B cell (primary cell): Measurements from ENCODE around the gene MAP4K2. TPM values are rescaled to one million over a fixed set of nuclear protein-coding genes. Genes with fewer than 3 reads are reported as not detected.

Experiments
- ATAC-seq: fragments of 200-7000 bp; cut with Tn5 transposase; one replicate; pipeline ENCODE4 v1.10.0; 2021; ENCODE audit warnings: low read depth, mild to moderate bottlenecking, moderate number of reproducible peaks, moderate library complexity
- CTCF ChIA-PET: fragments of 350-600 bp; sonication (Branson Sonifier 250); formaldehyde crosslinking; loops from one replicate; lab custom pipeline; 2021; ENCODE audit warnings: antibody characterized with exemption, inconsistent platforms; lab: Charles Lee
- POLR2A ChIA-PET: fragments of 350-600 bp; sonication (Branson Sonifier 250); formaldehyde crosslinking; loops from one replicate; lab custom pipeline; 2021; ENCODE audit warnings: antibody characterized with exemption; lab: Charles Lee
- DNase-seq: peaks from one replicate; pipeline ENCODE4 v3.0.0; 2013
- H2AFZ ChIP-seq: 2 replicates; pipeline ENCODE4 v1.6.1; 2012; ENCODE audit warnings: mild to moderate bottlenecking, low read depth, low read length; ENCODE audit not compliant: insufficient read depth, poor library complexity, severe bottlenecking
- H3K27ac ChIP-seq, 2 donors: 1 replicate in 1 of 2; 2 replicates in 1 of 2; pipeline ENCODE4 v1.5.1; 2012 to 2013; ENCODE audit warnings: low read length in 2 of 2, mild to moderate bottlenecking in 2 of 2, moderate library complexity in 1 of 2
- H3K27me3 ChIP-seq, 4 experiments: fragments of 200-600 bp in 1 of 4; sonication (generic) in 1 of 4; replicated peaks in 1 of 4; 1 replicate in 2 of 4; 2 replicates in 2 of 4; pipeline versions ENCODE4 v1.6.1 to v1.7.0; 2013 to 2016; ENCODE audit warnings: low read length in 3 of 4, mild to moderate bottlenecking in 2 of 4, mixed read lengths in 1 of 4, moderate library complexity in 1 of 4; ENCODE audit not compliant: insufficient read depth in 4 of 4, control insufficient read depth in 3 of 4; ENCODE audit errors: control extremely low read depth in 1 of 4
- H3K36me3 ChIP-seq, 2 experiments: replicated peaks in 1 of 2; 1 replicate in 1 of 2; 2 replicates in 1 of 2; pipeline versions ENCODE4 v1.6.1 to v1.7.1; 2013; ENCODE audit warnings: low read length in 1 of 2; ENCODE audit not compliant: insufficient read depth in 2 of 2, control insufficient read depth in 1 of 2; ENCODE audit errors: control extremely low read depth in 1 of 2, extremely low read depth in 1 of 2
- H3K4me1 ChIP-seq, 2 donors: fragments of 200-600 bp in 1 of 2; sonication (generic) in 1 of 2; 1 replicate in 1 of 2; 2 replicates in 1 of 2; pipeline versions ENCODE4 v1.5.1 to v1.6.1; 2013 to 2017; ENCODE audit warnings: low read length in 2 of 2; ENCODE audit not compliant: control insufficient read depth in 2 of 2, insufficient read depth in 2 of 2
- H3K4me2 ChIP-seq: replicated peaks from 2 replicates; pipeline ENCODE3; 2012; ENCODE audit warnings: mild to moderate bottlenecking, low read depth, low read length; ENCODE audit not compliant: poor library complexity, severe bottlenecking
- H3K4me3 ChIP-seq, 5 experiments: fragments of 200-600 bp in 1 of 5; sonication (generic) in 1 of 5; 1 replicate in 3 of 5; 2 replicates in 2 of 5; pipeline versions ENCODE4 v1.5.1 to v1.7.0; 2011 to 2016; ENCODE audit warnings: low read length in 4 of 5, mild to moderate bottlenecking in 4 of 5, low read depth in 2 of 5, control low read depth in 1 of 5, moderate library complexity in 1 of 5; ENCODE audit not compliant: insufficient read depth in 1 of 5; ENCODE audit errors: control extremely low read depth in 1 of 5, extremely low read depth in 1 of 5
- H3K79me2 ChIP-seq: fragments of 200-600 bp; sonication (generic); one replicate; pipeline ENCODE4 v1.6.0; 2016; ENCODE audit warnings: low read length; ENCODE audit not compliant: control insufficient read depth, insufficient read depth
- H3K9ac ChIP-seq: fragments of 200-600 bp; sonication (generic); 2 replicates; pipeline ENCODE4 v1.6.1; 2017; ENCODE audit warnings: mild to moderate bottlenecking, low read length, moderate library complexity
- H3K9me3 ChIP-seq, 3 donors: one replicate each; pipeline versions ENCODE4 v1.6.1 to v1.7.1; 2013; ENCODE audit warnings: low read length in 2 of 3; ENCODE audit not compliant: control insufficient read depth in 2 of 3, insufficient read depth in 1 of 3; ENCODE audit errors: control extremely low read depth in 1 of 3
- H4K20me1 ChIP-seq: 2 replicates; pipeline ENCODE4 v1.6.0; 2012; ENCODE audit warnings: mild to moderate bottlenecking, low read length; ENCODE audit not compliant: insufficient read depth, control insufficient read depth, poor library complexity, severe bottlenecking
- H3K27ac Mint-ChIP-seq: one replicate; pipeline ENCODE4 v1.8.0; 2021; ENCODE audit warnings: mixed read lengths
- H3K27me3 Mint-ChIP-seq: one replicate; pipeline ENCODE4 v1.8.0; 2021; ENCODE audit warnings: mixed read lengths
- H3K4me1 Mint-ChIP-seq: one replicate; pipeline ENCODE4 v1.8.0; 2021; ENCODE audit warnings: mixed read lengths
- H3K4me3 Mint-ChIP-seq: one replicate; pipeline ENCODE4 v1.8.0; 2021; ENCODE audit warnings: mixed read lengths
- H3K9me3 Mint-ChIP-seq: one replicate; pipeline ENCODE4 v1.8.0; 2022; ENCODE audit warnings: mixed read lengths; ENCODE audit not compliant: insufficient read depth
- EZH2 ChIP-seq: IDR thresholded peaks from 2 replicates; pipeline ENCODE4 v1.6.1; 2012; ENCODE audit warnings: borderline replicate concordance, low read depth, mild to moderate bottlenecking, moderate library complexity, low read length; ENCODE audit not compliant: insufficient read depth, poor library complexity, severe bottlenecking
- WGBS: methylation state at CpG from one replicate; pipeline ENCODE4 v1.1.5; 2013; ENCODE audit warnings: missing lambda C conversion rate; ENCODE audit not compliant: insufficient coverage; 5-methylcytosine and 5-hydroxymethylcytosine counted together
- intact Hi-C: fragments of 100-400 bp; cut with micrococcal nuclease; formaldehyde crosslinking; loops from one replicate; pipeline ENCODE4 v1.10.0; 2022
- polyA plus RNA-seq: library from polyadenylated mRNA; depleted of rRNA; stranded (reverse); fragments of >200 nt; gene quantifications from 2 replicates; pipeline ENCODE4 v1.2.3, GENCODE V29; 2012
- total RNA-seq, 2 donors: library from RNA; stranded (reverse); fragments of 120-200 nt in 1 of 2; gene quantifications; 1 replicate in 1 of 2; 2 replicates in 1 of 2; pipeline versions ENCODE4 v1.2.3 to v1.2.4, GENCODE V29; 2013 to 2022
- TF ChIP-seq, protein P1 (sequence below): fragments of 200-600 bp; IDR thresholded peaks from one replicate; pipeline ENCODE4 v1.8.0; 2022; ENCODE audit warnings: antibody characterized with exemption, mild to moderate bottlenecking

The MAP4K2 gene
- total and polyA plus RNA-seq, 2 donors (not counting 1 experiment from before 2014, with no cell fraction given): 118 to 163 TPM

- peak overlapping the region; percentile 76 for H3K4me2 ChIP-seq
- ATAC-seq (peak; percentile 46), DNase-seq (peak; percentile 93)
- peaks cover 10% of the 10 kb centered on the region for H4K20me1 ChIP-seq
- H3K4me3 ChIP-seq: peak overlapping the region in 3 of 5 experiments; percentile 23 to 59 (median 37)
- peaks cover 0 to 37% of the 10 kb centered on the region in 2 experiments for H3K36me3 ChIP-seq
- Mint-ChIP-seq H3K4me3 (peak overlapping the region; percentile 79), H3K27ac (peak overlapping the region; percentile 95), H3K9me3 (no peaks in the 10 kb centered on the region), H3K4me1 (peaks cover 94% of the 10 kb centered on the region), H3K27me3 (no peaks in the 10 kb centered on the region)
- intact Hi-C loops: loop anchor here (1.0 kb wide), 4 partner anchors 7 to 42 kb away; partner anchors contain the start of gene EHD1
- H3K4me1 ChIP-seq: peaks cover 95 to 100% of the 10 kb centered on the region in 2 donors
- ChIA-PET POLR2A (interaction anchor here (0.9 to 8.7 kb wide), 7 partner anchors 8 to 107 kb away, joined by 3 to 158 read pairs (median 19); partner anchors contain the start of genes EHD1 and MEN1), CTCF (interaction anchor here (0.8 to 29.2 kb wide), 9 partner anchors 8 to 534 kb away, joined by 3 to 1254 read pairs (median 6); partner anchors contain the start of genes CDC42BPG, EHD1, PRDX5 and TRMT112)
- H3K9me3 ChIP-seq: no peaks in the 10 kb centered on the region
- H3K79me2 ChIP-seq: peaks cover 57% of the 10 kb centered on the region
- H3K27ac ChIP-seq: peak overlapping the region; percentile 90 to 100
- WGBS: 2% methylated on average over 8 of the region's 8 CpGs
- H3K9ac ChIP-seq: peak overlapping the region; percentile 57
- TF ChIP-seq EZH2: no peak
- TF ChIP-seq, protein P1, sequence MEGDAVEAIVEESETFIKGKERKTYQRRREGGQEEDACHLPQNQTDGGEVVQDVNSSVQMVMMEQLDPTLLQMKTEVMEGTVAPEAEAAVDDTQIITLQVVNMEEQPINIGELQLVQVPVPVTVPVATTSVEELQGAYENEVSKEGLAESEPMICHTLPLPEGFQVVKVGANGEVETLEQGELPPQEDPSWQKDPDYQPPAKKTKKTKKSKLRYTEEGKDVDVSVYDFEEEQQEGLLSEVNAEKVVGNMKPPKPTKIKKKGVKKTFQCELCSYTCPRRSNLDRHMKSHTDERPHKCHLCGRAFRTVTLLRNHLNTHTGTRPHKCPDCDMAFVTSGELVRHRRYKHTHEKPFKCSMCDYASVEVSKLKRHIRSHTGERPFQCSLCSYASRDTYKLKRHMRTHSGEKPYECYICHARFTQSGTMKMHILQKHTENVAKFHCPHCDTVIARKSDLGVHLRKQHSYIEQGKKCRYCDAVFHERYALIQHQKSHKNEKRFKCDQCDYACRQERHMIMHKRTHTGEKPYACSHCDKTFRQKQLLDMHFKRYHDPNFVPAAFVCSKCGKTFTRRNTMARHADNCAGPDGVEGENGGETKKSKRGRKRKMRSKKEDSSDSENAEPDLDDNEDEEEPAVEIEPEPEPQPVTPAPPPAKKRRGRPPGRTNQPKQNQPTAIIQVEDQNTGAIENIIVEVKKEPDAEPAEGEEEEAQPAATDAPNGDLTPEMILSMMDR: no peak
- no peaks in the 10 kb centered on the region for H3K27me3 ChIP-seq
- no peak overlapping the region for H2AFZ ChIP-seq
These were observed 48.9 kb upstream of the MAP4K2 start for GRCh38 chr11:64851831-64852351.
